Measurements from ENCODE around the gene KIT.
"Not testable (repeated sequence)": the region's sequence is repeated elsewhere in the genome, so short reads cannot be mapped to it uniquely, and the experiment has no call there.

The KIT gene

GRCh38 chr4:54657551-54658251 is at the start of gene KIT:
TSS of gene KIT (plus strand) at chr4:54657957. CDS start at chr4:54658015, 58 bp downstream.
- peak; percentile 55 for DNase-seq

- DNase-seq = no peak
Observed at GRCh38 chr4:54609310-54609709, 48.4 kb upstream of the KIT start.

GRCh38 chr4:54614149-54614548 is 43.6 kb upstream of the KIT start:
- no peak for DNase-seq

GRCh38 chr4:54620773-54621172 is 37.0 kb upstream of the KIT start:
- DNase-seq = no peak

- no peak for DNase-seq
Observed at GRCh38 chr4:54625391-54625790, 32.4 kb upstream of the KIT start.

GRCh38 chr4:54626113-54626512 is 31.6 kb upstream of the KIT start:
- no peak for DNase-seq

GRCh38 chr4:54632537-54632936 is 25.2 kb upstream of the KIT start:
- DNase-seq = no peak

GRCh38 chr4:54633102-54633740 is 24.5 kb upstream of the KIT start:
- DNase-seq = not testable (repeated sequence)

- DNase-seq = no peak
Observed at GRCh38 chr4:54635318-54635717, 22.4 kb upstream of the KIT start.

GRCh38 chr4:54637325-54637724 is 20.4 kb upstream of the KIT start:
- DNase-seq = no peak

- DNase-seq = not testable (repeated sequence)
Observed at GRCh38 chr4:54641101-54641500, 16.7 kb upstream of the KIT start.

GRCh38 chr4:54643172-54643571 is 14.6 kb upstream of the KIT start:
- no peak for DNase-seq

GRCh38 chr4:54643958-54644751 is 13.6 kb upstream of the KIT start:
- no peak for DNase-seq

- no peak for DNase-seq
Observed at GRCh38 chr4:54645830-54646229, 11.9 kb upstream of the KIT start.

- DNase-seq = no peak
Observed at GRCh38 chr4:54647070-54647469, 10.7 kb upstream of the KIT start.

GRCh38 chr4:54651050-54651449 is 6.7 kb upstream of the KIT start:
- DNase-seq = no peak

- DNase-seq = no peak
Observed at GRCh38 chr4:54654753-54655152, 3.0 kb upstream of the KIT start.

GRCh38 chr4:54657185-54657550 is 589 bp upstream of the KIT start:
- DNase-seq = peak; percentile 58

- DNase-seq = no peak
Observed at GRCh38 chr4:54658252-54659093, 716 bp downstream of the KIT start.

GRCh38 chr4:54659313-54659712 is 1.6 kb downstream of the KIT start:
- no peak for DNase-seq

- DNase-seq = no peak
Observed at GRCh38 chr4:54659749-54660535, 2.2 kb downstream of the KIT start.

- no peak for DNase-seq
Observed at GRCh38 chr4:54660591-54660990, 2.8 kb downstream of the KIT start.

Data from NCI-H187 treated with DMSO at 0.1 percent for 48 hours (cell line).